GM23338 (cell line): ENCODE data around the gene JAKMIP1.

Experiments used
- CREB1 ChIP-seq: fragments of 250-450 bp; sonication (Bioruptor Pico); IDR thresholded peaks from 2 replicates; pipeline ENCODE4 v1.5.0; 2020; ENCODE audit warnings: low read depth, mild to moderate bottlenecking, moderate library complexity
- CTCF ChIP-seq, 2 experiments: fragments of 200-600 bp in 1 of 2; sonication (generic) in 1 of 2; conservative IDR thresholded peaks; 2 replicates each; pipeline versions ENCODE4 v1.5.1 to v1.6.1; 2016 to 2017; ENCODE audit warnings: antibody characterized with exemption in 2 of 2, low read depth in 2 of 2, mild to moderate bottlenecking in 2 of 2, moderate library complexity in 1 of 2
- EZH2 ChIP-seq: fragments of 200-600 bp; sonication (generic); IDR thresholded peaks from one replicate; pipeline ENCODE4 v1.8.0; 2017; ENCODE audit warnings: antibody characterized with exemption, mild to moderate bottlenecking, low read depth; ENCODE audit not compliant: unreplicated experiment
- EZH2phosphoT487 ChIP-seq: fragments of 200-600 bp; sonication (generic); IDR thresholded peaks from one replicate; pipeline ENCODE4 v1.8.1; 2018; ENCODE audit warnings: antibody characterized with exemption; ENCODE audit not compliant: unreplicated experiment
- JUNB ChIP-seq: IDR thresholded peaks from one replicate; pipeline ENCODE4 v1.6.1; 2016; ENCODE audit warnings: antibody characterized with exemption; ENCODE audit not compliant: unreplicated experiment
- NANOG ChIP-seq: IDR thresholded peaks from 2 replicates; pipeline ENCODE4 v1.6.1; 2016; ENCODE audit warnings: antibody characterized with exemption, borderline replicate concordance
- POLR2AphosphoS5 ChIP-seq: IDR thresholded peaks from 2 replicates; pipeline ENCODE4 v1.6.1; 2016; ENCODE audit warnings: antibody characterized with exemption, low read depth
- REST ChIP-seq: IDR thresholded peaks from one replicate; pipeline ENCODE4 v1.6.1; 2018; ENCODE audit warnings: antibody characterized with exemption; ENCODE audit not compliant: unreplicated experiment
- ZNF331 ChIP-seq: fragments of 250-450 bp; sonication (Bioruptor Pico); IDR thresholded peaks from 2 replicates; pipeline ENCODE4 v1.5.0; 2020; ENCODE audit warnings: low read depth, mild to moderate bottlenecking, moderate library complexity

DNA sequence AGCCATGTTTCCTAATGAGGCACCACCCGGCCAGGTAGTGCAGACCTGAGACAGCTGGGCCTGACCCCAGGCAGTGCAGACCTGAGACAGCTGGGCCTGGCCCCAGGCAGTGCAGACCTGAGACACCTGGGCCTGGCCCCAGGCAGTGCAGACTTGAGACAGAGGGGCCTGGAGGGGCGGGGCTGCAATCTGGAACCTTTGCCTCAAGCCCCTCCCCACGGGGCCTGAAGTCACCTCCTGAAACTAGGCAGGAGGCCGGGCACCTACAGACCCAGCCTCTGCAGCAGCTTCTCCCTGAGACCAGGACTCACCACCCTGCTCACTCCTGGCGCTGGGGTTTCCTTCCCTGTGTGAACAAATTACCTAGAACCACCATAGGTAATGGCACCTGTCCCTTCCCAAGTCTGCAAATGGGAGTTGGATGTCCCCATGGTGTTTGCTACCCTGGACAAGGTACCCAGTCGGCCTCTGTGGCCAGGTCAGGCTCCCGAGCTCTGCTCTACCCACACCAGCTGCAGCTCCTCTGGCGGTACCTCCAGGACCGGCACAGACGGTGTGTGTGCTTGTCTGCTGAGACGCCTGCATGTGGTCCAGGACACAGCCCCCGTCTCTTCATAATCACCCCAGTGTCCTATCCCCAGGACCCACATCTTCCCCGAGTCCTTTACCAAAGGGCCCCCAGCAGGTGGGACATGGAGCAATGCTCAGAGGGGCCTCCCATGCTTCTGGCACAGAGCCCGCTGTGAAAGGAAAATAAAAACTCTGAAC lies 129.0 kb downstream of the JAKMIP1 start:
- TF ChIP-seq CTCF (conservative IDR thresholded peaks at IDR 0.05; ENCODE audit: low read depth in 2 of 2) (no peak), EZH2 (no peak), EZH2phosphoT487 (no peak), CREB1 (CRISPR knock-in tag) (no peak), REST (no peak), POLR2AphosphoS5 (no peak), JUNB (no peak), ZNF331 (no peak), NANOG (no peak)
